K562 (cell line): ENCODE measurements around the gene KDM2B. TPM values are rescaled to one million over a fixed set of nuclear protein-coding genes. Genes with fewer than 3 reads are reported as not detected.

Source experiments
- ATAC-seq: fragments of 200-7000 bp; cut with Tn5 transposase; 3 replicates; pipeline ENCODE4 v1.9.1; 2020; ENCODE audit warnings: moderate library complexity
- BruUV-seq: library from RNA; stranded (reverse); fragments of 400-500 nt; replicated peaks from 2 replicates; lab custom pipeline; 2021; lab: Mats Ljungman, UMichigan
- CTCF ChIA-PET: fragments of 300-600 bp; formaldehyde crosslinking; extraction: SDS; loops from one replicate; lab custom pipeline; 2021; ENCODE audit warnings: low intra/inter-chr PET ratio; lab: Yijun Ruan, JAX
- POLR2A ChIA-PET: fragments of 300-600, 350-650 bp; sonication (Branson Sonifier 250); formaldehyde crosslinking; extraction: SDS; loops from one replicate; lab custom pipeline; 2021; ENCODE audit warnings: antibody characterized with exemption, inconsistent platforms; lab: Yijun Ruan, JAX
- DNase-seq, 4 experiments: peaks; one replicate each; pipeline versions ENCODE4 v3.0.0 to v3.0.0-alpha.2; 2011 to 2018; ENCODE audit warnings: low spot score in 3 of 4, mixed read lengths in 3 of 4; ENCODE audit errors: extremely low read depth in 1 of 4
- FAIRE-seq: peaks from 2 replicates; lab custom pipeline; 2011; peaks lifted over from hg19 to GRCh38; lab: Jason Lieb, UNC
- H2AFZ ChIP-seq: 2 replicates; pipeline ENCODE4 v1.6.0; 2011; ENCODE audit warnings: low read depth, low read length, control low read depth, inconsistent platforms
- H3K27ac ChIP-seq: fragments of 200-600 bp; 3 replicates; pipeline ENCODE4 v1.8.0; 2011; ENCODE audit warnings: low read depth, mild to moderate bottlenecking, control low read depth, inconsistent platforms, low read length, moderate library complexity, mixed read lengths; ENCODE audit errors: extremely low read depth
- H3K27me3 ChIP-seq, 2 experiments: fragments of 300-600 bp in 1 of 2; 2 replicates in 1 of 2; 3 replicates in 1 of 2; pipeline versions ENCODE4 v1.6.0 to v1.8.0; 2011; ENCODE audit warnings: inconsistent platforms in 2 of 2, low read length in 2 of 2, mild to moderate bottlenecking in 1 of 2, mixed read lengths in 1 of 2, moderate library complexity in 1 of 2; ENCODE audit not compliant: control insufficient read depth in 2 of 2, insufficient read depth in 2 of 2
- H3K36me3 ChIP-seq: fragments of 300-600 bp; 3 replicates; pipeline ENCODE4 v1.8.0; 2011; ENCODE audit warnings: mild to moderate bottlenecking, low read length, inconsistent platforms; ENCODE audit not compliant: control insufficient read depth, insufficient read depth
- H3K4me1 ChIP-seq, 2 experiments: fragments of 200-600 bp in 1 of 2; replicated peaks in 1 of 2; 2 replicates in 1 of 2; 3 replicates in 1 of 2; pipeline versions ENCODE4 v1.5.1 to v1.8.0; 2011; ENCODE audit warnings: inconsistent platforms in 2 of 2, low read length in 2 of 2, mild to moderate bottlenecking in 1 of 2, mixed read lengths in 1 of 2, moderate library complexity in 1 of 2; ENCODE audit not compliant: control insufficient read depth in 2 of 2, insufficient read depth in 2 of 2
- H3K4me2 ChIP-seq: 2 replicates; pipeline ENCODE4 v1.6.1; 2011; ENCODE audit warnings: low read length, control low read depth, inconsistent platforms, mixed read lengths; ENCODE audit not compliant: insufficient read depth
- H3K4me3 ChIP-seq: fragments of 200-600 bp; sonication (generic), shearing (Covaris generic); 2 replicates; pipeline ENCODE4 v1.5.1; 2016; ENCODE audit warnings: control low read depth, inconsistent platforms
- H3K79me2 ChIP-seq: fragments of 200-600 bp; 3 replicates; pipeline ENCODE4 v1.8.0; 2011; ENCODE audit warnings: low read length, inconsistent platforms; ENCODE audit not compliant: control insufficient read depth, insufficient read depth
- H3K9ac ChIP-seq, 2 experiments: 2 replicates each; pipeline versions ENCODE4 v1.6.0 to v1.6.1; 2011; ENCODE audit warnings: low read depth in 2 of 2, low read length in 2 of 2, control low read depth in 1 of 2, inconsistent platforms in 1 of 2, mild to moderate bottlenecking in 1 of 2, mixed read lengths in 1 of 2; ENCODE audit not compliant: insufficient read depth in 1 of 2
- H3K9me1 ChIP-seq: one replicate; pipeline ENCODE4 v1.6.0; 2011; ENCODE audit warnings: inconsistent platforms, mild to moderate bottlenecking, low read length, moderate library complexity; ENCODE audit not compliant: control insufficient read depth, insufficient read depth
- H3K9me3 ChIP-seq: replicated peaks from 2 replicates; pipeline ENCODE4 v1.5.1; 2011; ENCODE audit warnings: low read depth, low read length, inconsistent platforms; ENCODE audit not compliant: control insufficient read depth, insufficient read depth
- H4K20me1 ChIP-seq: replicated peaks from 2 replicates; pipeline ENCODE4 v1.6.1; 2011; ENCODE audit warnings: low read length, inconsistent platforms, mixed read lengths; ENCODE audit not compliant: control insufficient read depth, insufficient read depth
- ELF2 ChIP-seq: fragments of 250-450 bp; sonication (Bioruptor Pico); IDR thresholded peaks from 2 replicates; pipeline ENCODE4 v1.5.0; 2021; ENCODE audit warnings: mild to moderate bottlenecking
- GABPA ChIP-seq: fragments of 200-800 bp; sonication (Bioruptor generic); conservative IDR thresholded peaks from 2 replicates; pipeline ENCODE4 v1.6.1; 2016; ENCODE audit warnings: low read depth, missing genetic modification characterization, missing compliant biosample characterization
- HIVEP1 ChIP-seq: fragments of 250-450 bp; sonication (Bioruptor Pico); IDR thresholded peaks from 2 replicates; pipeline ENCODE4 v1.4.0; 2020; ENCODE audit warnings: mild to moderate bottlenecking
- KDM1A ChIP-seq, 2 experiments: fragments of 450-650 bp; IDR thresholded peaks; 2 replicates each; pipeline ENCODE4 v1.6.1; 2016; ENCODE audit warnings: mild to moderate bottlenecking in 2 of 2
- NFXL1 ChIP-seq: fragments of 450-650 bp; formaldehyde crosslinking; IDR thresholded peaks from 2 replicates; pipeline ENCODE4 v1.4.0; 2021; ENCODE audit warnings: mild to moderate bottlenecking
- NR1H2 ChIP-seq: sonication (generic); formaldehyde crosslinking; IDR thresholded peaks from 2 replicates; pipeline ENCODE4 v1.4.0; 2020; ENCODE audit warnings: mild to moderate bottlenecking, missing genetic modification reagents
- PML ChIP-seq: IDR thresholded peaks from 2 replicates; pipeline ENCODE4 v1.6.1; 2012; ENCODE audit warnings: low read length, inconsistent platforms
- POLR3A ChIP-seq: IDR thresholded peaks from 2 replicates; pipeline ENCODE4 v1.6.1; 2011; ENCODE audit warnings: borderline replicate concordance, mild to moderate bottlenecking, moderate library complexity; ENCODE audit not compliant: insufficient read length, insufficient read depth; ENCODE audit errors: extremely low read depth
- SMAD3 ChIP-seq: fragments of 450-650 bp; formaldehyde crosslinking; conservative IDR thresholded peaks from 2 replicates; pipeline ENCODE4 v1.4.0; 2020; ENCODE audit warnings: mild to moderate bottlenecking
- SRSF9 ChIP-seq: fragments of 200-400 bp; formaldehyde crosslinking; IDR thresholded peaks from 2 replicates; pipeline ENCODE4 v1.6.1; 2017; ENCODE audit warnings: low read depth, low read length, borderline replicate concordance
- TAF15 ChIP-seq: fragments of 200-400 bp; formaldehyde crosslinking; IDR thresholded peaks from 2 replicates; pipeline ENCODE4 v1.6.1; 2017; ENCODE audit warnings: mild to moderate bottlenecking, low read depth, low read length, moderate library complexity
- TBP ChIP-seq: optimal IDR thresholded peaks from 2 replicates; pipeline ENCODE3; 2011; ENCODE audit warnings: low read depth, low read length, improper control_type of control experiment
- ZNF121 ChIP-seq: sonication (generic); formaldehyde crosslinking; conservative IDR thresholded peaks from 2 replicates; pipeline ENCODE4 v1.8.0; 2022; ENCODE audit warnings: missing genetic modification reagents
- ZNF551 ChIP-seq: fragments of 250-450 bp; sonication (Bioruptor Pico); IDR thresholded peaks from 2 replicates; pipeline ENCODE4 v1.5.0; 2021; ENCODE audit warnings: mild to moderate bottlenecking, moderate library complexity
- ZNF695 ChIP-seq: fragments of 450-650 bp; formaldehyde crosslinking; IDR thresholded peaks from 2 replicates; pipeline ENCODE4 v1.4.0; 2020; ENCODE audit warnings: mild to moderate bottlenecking, moderate library complexity
- WGBS: fragments of 100-300 bp; shearing (Covaris generic); methylation state at CpG from one replicate; pipeline ENCODE4 v1.1.6; 2016; ENCODE audit warnings: low coverage, mixed read lengths; ENCODE audit not compliant: insufficient coverage; ENCODE audit errors: missing lambda C conversion rate; 5-methylcytosine and 5-hydroxymethylcytosine counted together
- in situ Hi-C: fragments of 300-500 bp; cut with MboI; formaldehyde crosslinking; loops from 4 replicates; pipeline ENCODE4 v1.15.0; 2018; ENCODE audit warnings: inconsistent platforms, mixed read lengths
- intact Hi-C: fragments of 100-400 bp; cut with micrococcal nuclease; formaldehyde crosslinking; loops from 2 replicates; pipeline ENCODE4 v1.14.2; 2022
- polyA plus RNA-seq, 8 experiments: library from polyadenylated mRNA; depleted of rRNA in 4 of 8; stranded (reverse) in 5 of 8; unstranded in 3 of 8; fragments of >200 nt; fragmentation: Nextera tagmentation in 2 of 8; fragmentation: Illumina TruSeq in 1 of 8; extraction: Ambion mirVana in 2 of 8; extraction: Trizol in 1 of 8; gene quantifications; 2 replicates each; pipeline versions ENCODE4 v1.2.1 to v1.2.3, GENCODE V29; 2011 to 2014; ENCODE audit warnings: inconsistent platforms in 1 of 8, missing spikeins in 1 of 8
- total RNA-seq, 7 experiments: library from RNA; depleted of rRNA in 6 of 7; stranded (reverse); fragments of >200 nt in 6 of 7; fragmentation: Illumina TruSeq in 2 of 7; extraction: Trizol in 2 of 7; gene quantifications; 2 replicates each; pipeline versions ENCODE4 v1.2.1 to v1.2.3, GENCODE V29; 2011 to 2021; ENCODE audit warnings: low replicate concordance in 1 of 7
- TF ChIP-seq, protein P1 (sequence below): fragments of 450-650 bp; IDR thresholded peaks from 2 replicates; pipeline ENCODE4 v1.7.0; 2016; ENCODE audit warnings: borderline replicate concordance
- TF ChIP-seq, protein P2 (sequence below): IDR thresholded peaks from 2 replicates; pipeline ENCODE4 v1.6.1; 2016; ENCODE audit warnings: missing genetic modification characterization, missing compliant biosample characterization

The KDM2B gene
- total and polyA plus RNA-seq, 9 of the 15 experiments (the other 6 are each of a cell fraction or from before 2014, with no cell fraction given) = 7.4 to 50.5 (median 22.5) TPM

DNA sequence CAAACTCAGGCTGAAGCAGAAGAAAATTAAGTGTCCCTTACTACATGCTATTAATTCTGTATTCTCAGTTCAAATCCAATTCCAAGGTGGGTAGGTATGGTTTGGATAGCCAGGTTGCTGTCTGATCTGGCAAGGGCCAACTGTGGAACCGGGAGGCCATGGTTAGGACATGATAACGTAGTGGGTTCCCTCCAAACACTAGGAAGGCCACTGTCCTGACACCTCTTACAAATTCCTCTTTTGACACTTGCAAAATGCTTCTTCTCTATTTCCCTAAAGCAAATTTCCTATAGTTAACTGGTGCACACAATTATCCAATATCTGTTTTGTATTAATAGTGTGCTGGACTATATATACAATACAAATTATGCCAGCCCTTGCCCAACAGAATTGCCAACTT, 110.1 kb downstream of the KDM2B start:
- H3K79me2 ChIP-seq = peaks cover 8% of the 10 kb centered on the region
- H3K4me1 ChIP-seq = peaks cover 9 to 20% of the 10 kb centered on the region in 2 experiments
- no peak overlapping the region for H2AFZ ChIP-seq
- H3K9me3 ChIP-seq = no peaks in the 10 kb centered on the region
- in situ Hi-C loops = no loop called here
- no peaks in the 10 kb centered on the region for H3K36me3 ChIP-seq
- DNase-seq = no peak
- H3K9me1 ChIP-seq = no peaks in the 10 kb centered on the region
- ATAC-seq = no peak
- H3K4me2 ChIP-seq = no peak overlapping the region
- POLR2A ChIA-PET = interaction anchor here (0.7 kb wide), 1 partner anchor 168 kb away, joined by 3 read pairs; no protein-coding TSS in a partner anchor
- H4K20me1 ChIP-seq = no peaks in the 10 kb centered on the region; the same call in 1 of the 2 replicates
- H3K27ac ChIP-seq = no peak overlapping the region
- H3K4me3 ChIP-seq = no peak overlapping the region
- TF ChIP-seq ZNF695 (CRISPR knock-in tag) (no peak), KDM1A (IDR thresholded peaks at IDR 0.05) (no peak), SRSF9 (no peak), SMAD3 (no peak), PML (no peak), ZNF121 (CRISPR knock-in tag) (no peak), POLR3A (no peak), GABPA (no peak), NR1H2 (CRISPR knock-in tag) (no peak), HIVEP1 (no peak), ZNF551 (CRISPR knock-in tag) (no peak), NFXL1 (CRISPR knock-in tag) (no peak), TAF15 (no peak), TBP (no peak), ELF2 (no peak)
- TF ChIP-seq, protein P1, sequence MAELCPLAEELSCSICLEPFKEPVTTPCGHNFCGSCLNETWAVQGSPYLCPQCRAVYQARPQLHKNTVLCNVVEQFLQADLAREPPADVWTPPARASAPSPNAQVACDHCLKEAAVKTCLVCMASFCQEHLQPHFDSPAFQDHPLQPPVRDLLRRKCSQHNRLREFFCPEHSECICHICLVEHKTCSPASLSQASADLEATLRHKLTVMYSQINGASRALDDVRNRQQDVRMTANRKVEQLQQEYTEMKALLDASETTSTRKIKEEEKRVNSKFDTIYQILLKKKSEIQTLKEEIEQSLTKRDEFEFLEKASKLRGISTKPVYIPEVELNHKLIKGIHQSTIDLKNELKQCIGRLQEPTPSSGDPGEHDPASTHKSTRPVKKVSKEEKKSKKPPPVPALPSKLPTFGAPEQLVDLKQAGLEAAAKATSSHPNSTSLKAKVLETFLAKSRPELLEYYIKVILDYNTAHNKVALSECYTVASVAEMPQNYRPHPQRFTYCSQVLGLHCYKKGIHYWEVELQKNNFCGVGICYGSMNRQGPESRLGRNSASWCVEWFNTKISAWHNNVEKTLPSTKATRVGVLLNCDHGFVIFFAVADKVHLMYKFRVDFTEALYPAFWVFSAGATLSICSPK = no peak
- TF ChIP-seq, protein P2, sequence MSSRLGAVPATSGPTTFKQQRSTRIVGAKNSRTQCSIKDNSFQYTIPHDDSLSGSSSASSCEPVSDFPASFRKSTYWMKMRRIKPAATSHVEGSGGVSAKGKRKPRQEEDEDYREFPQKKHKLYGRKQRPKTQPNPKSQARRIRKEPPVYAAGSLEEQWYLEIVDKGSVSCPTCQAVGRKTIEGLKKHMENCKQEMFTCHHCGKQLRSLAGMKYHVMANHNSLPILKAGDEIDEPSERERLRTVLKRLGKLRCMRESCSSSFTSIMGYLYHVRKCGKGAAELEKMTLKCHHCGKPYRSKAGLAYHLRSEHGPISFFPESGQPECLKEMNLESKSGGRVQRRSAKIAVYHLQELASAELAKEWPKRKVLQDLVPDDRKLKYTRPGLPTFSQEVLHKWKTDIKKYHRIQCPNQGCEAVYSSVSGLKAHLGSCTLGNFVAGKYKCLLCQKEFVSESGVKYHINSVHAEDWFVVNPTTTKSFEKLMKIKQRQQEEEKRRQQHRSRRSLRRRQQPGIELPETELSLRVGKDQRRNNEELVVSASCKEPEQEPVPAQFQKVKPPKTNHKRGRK (tag) = no peak
- TF ChIP-seq, all 486 proteins: peak for 0
- CTCF ChIA-PET = no interaction called here
- intact Hi-C loops = no loop called here
- WGBS = 26% methylated on average over 2 of the region's 2 CpGs
- Histone ChIP-seq H3K27me3 (no peaks in the 10 kb centered on the region), H3K9ac (no peak overlapping the region)
- no peak for FAIRE-seq
- BruUV-seq = no TSS peak
